ENCODE results near the gene MCF2L2.

MCF2L2 gene

GRCh38 chr3:183331498-183331897 lies 96.9 kb downstream of the MCF2L2 start:
- DNase-seq: no peak
- no peaks in the 10 kb centered on the region for H3K36me3 ChIP-seq (replicated peaks)
- in situ Hi-C loops (cut with HindIII; ENCODE audit: low pct_ligation_motif_present, low sequenced_read_pairs): no loop called here
- H3K27me3 ChIP-seq (replicated peaks): no peaks in the 10 kb centered on the region
- TF ChIP-seq CTCF (IDR thresholded peaks at IDR 0.05; ENCODE audit: low read depth, low read length, missing control alignments): no peak
- H3K4me3 ChIP-seq (ENCODE audit: low read depth, low read length): no peak overlapping the region
- H3K27ac ChIP-seq: no peak overlapping the region

DNA sequence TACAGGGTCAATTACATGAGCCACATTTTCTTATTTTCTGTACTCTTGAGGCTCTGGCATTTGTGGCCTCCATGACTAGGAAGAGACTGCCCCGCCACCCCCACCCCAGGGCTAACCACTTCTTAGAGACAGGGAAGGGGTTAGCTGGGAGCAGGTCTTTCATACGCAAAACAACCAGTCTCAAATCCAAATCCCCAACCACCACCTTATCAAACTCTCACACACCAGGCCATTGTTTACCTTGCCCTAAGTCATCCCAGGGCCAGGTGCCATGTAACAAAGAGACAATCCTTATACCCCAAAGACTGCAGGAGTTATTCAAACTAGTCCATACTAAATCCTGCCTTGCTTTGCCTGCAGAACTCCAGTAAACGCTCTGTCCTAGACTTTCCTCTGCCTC lies 97.5 kb downstream of the MCF2L2 start:
- Histone ChIP-seq H3K36me3 (replicated peaks) (no peaks in the 10 kb centered on the region), H3K4me3 (ENCODE audit: low read depth, low read length) (no peak overlapping the region), H3K27ac (no peak overlapping the region), H3K27me3 (replicated peaks) (no peaks in the 10 kb centered on the region)
- in situ Hi-C loops (cut with HindIII; ENCODE audit: low pct_ligation_motif_present, low sequenced_read_pairs): no loop called here
- no peak for DNase-seq
- no peak for TF ChIP-seq CTCF (IDR thresholded peaks at IDR 0.05; ENCODE audit: low read depth, low read length, missing control alignments)

GRCh38 chr3:183329543-183329942 lies 98.9 kb downstream of the MCF2L2 start:
- Histone ChIP-seq H3K27me3 (replicated peaks) (no peaks in the 10 kb centered on the region), H3K4me3 (ENCODE audit: low read depth, low read length) (no peak overlapping the region), H3K27ac (no peak overlapping the region), H3K36me3 (replicated peaks) (no peaks in the 10 kb centered on the region)
- no peak for TF ChIP-seq CTCF (IDR thresholded peaks at IDR 0.05; ENCODE audit: low read depth, low read length, missing control alignments)
- in situ Hi-C loops (cut with HindIII; ENCODE audit: low pct_ligation_motif_present, low sequenced_read_pairs): no loop called here
- no peak for DNase-seq

DNA sequence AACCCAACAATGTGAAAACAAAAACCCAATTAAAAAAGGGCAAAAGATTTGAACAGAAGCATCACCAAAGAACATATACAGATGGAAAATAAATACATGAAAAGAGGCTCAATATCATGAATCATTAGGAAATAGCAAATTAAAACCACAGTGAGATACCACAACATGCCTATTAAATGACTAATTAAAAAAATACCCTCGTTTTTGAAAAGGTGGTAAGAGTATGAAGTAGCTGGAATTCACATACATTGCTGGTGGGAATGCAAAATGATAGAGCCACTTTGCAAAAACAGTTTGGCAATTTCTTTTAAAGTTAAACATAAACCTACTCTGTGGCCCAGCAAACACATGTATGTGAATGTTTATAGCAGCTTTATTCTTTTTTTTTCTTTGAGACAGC lies 99.6 kb downstream of the MCF2L2 start:
- no peak overlapping the region for H3K27ac ChIP-seq
- in situ Hi-C loops (cut with HindIII; ENCODE audit: low pct_ligation_motif_present, low sequenced_read_pairs): no loop called here
- no peaks in the 10 kb centered on the region for H3K36me3 ChIP-seq (replicated peaks)
- DNase-seq: no peak
- TF ChIP-seq CTCF (IDR thresholded peaks at IDR 0.05; ENCODE audit: low read depth, low read length, missing control alignments): no peak
- H3K27me3 ChIP-seq (replicated peaks): no peaks in the 10 kb centered on the region
- no peak overlapping the region for H3K4me3 ChIP-seq (ENCODE audit: low read depth, low read length)

DNA sequence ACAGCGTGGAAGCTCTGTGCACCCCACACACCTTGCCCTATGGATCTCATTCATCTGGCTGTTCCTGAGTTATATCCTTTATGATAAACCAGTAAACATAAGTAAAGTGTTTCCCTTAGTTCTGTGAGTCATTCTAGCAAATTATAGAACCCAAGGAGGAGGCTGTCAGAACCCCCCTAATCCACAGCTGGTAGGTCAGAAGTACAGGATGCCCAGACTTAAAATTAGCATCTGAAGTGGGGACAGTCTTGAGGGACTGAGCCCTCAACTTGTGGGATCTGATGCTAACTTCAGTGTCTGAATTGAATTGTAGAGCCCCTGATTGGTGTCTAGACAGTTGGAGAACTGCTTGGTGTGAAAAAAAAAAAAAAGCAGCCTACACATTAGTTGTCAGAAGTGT lies 100.3 kb downstream of the MCF2L2 start:
- H3K27ac ChIP-seq: no peak overlapping the region
- H3K4me3 ChIP-seq (ENCODE audit: low read depth, low read length): no peak overlapping the region
- in situ Hi-C loops (cut with HindIII; ENCODE audit: low pct_ligation_motif_present, low sequenced_read_pairs): no loop called here
- no peaks in the 10 kb centered on the region for H3K27me3 ChIP-seq (replicated peaks)
- no peaks in the 10 kb centered on the region for H3K36me3 ChIP-seq (replicated peaks)
- no peak for DNase-seq
- TF ChIP-seq CTCF (IDR thresholded peaks at IDR 0.05; ENCODE audit: low read depth, low read length, missing control alignments): no peak

DNA sequence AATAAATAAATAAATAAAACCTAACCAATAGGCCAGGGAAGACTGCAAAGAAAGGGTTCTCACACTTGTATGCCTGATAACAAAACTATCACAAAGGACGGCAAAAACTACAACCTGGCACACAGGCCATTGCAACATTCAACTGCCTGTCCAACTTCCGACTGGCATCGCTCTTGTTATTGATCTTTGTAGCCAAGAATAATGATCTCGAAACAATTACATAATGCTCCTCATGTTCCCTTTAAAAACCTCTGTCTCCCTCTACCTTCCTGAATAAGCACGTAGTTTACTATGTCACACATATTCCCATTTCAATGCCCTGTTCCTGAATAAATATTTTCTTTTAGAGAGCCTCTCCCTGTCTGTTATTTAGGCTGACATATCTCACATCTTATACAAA lies 101.1 kb downstream of the MCF2L2 start:
- no peak for TF ChIP-seq CTCF (IDR thresholded peaks at IDR 0.05; ENCODE audit: low read depth, low read length, missing control alignments)
- Histone ChIP-seq H3K27ac (no peak overlapping the region), H3K36me3 (replicated peaks) (no peaks in the 10 kb centered on the region), H3K4me3 (ENCODE audit: low read depth, low read length) (no peak overlapping the region), H3K27me3 (replicated peaks) (no peaks in the 10 kb centered on the region)
- in situ Hi-C loops (cut with HindIII; ENCODE audit: low pct_ligation_motif_present, low sequenced_read_pairs): no loop called here
- no peak for DNase-seq
